Fibroblast of lung (primary cell): ENCODE data around the gene COTL1.

ENCODE experiments used
- CTCF ChIP-seq, 2 donors: IDR thresholded peaks in 1 of 2; conservative IDR thresholded peaks in 1 of 2; 1 replicate in 1 of 2; 2 replicates in 1 of 2; pipeline ENCODE4 v1.5.1; 2011 to 2012; ENCODE audit warnings: low read length in 2 of 2, control low read depth in 1 of 2, inconsistent platforms in 1 of 2, low read depth in 1 of 2, mild to moderate bottlenecking in 1 of 2
- EZH2 ChIP-seq: IDR thresholded peaks from 2 replicates; pipeline ENCODE4 v1.5.1; 2012; ENCODE audit warnings: low read length, control low read depth, mild to moderate bottlenecking; ENCODE audit errors: missing control alignments

- TF ChIP-seq CTCF (conservative IDR thresholded peaks at IDR 0.05 in 1 of 2, IDR thresholded peaks at IDR 0.05 in 1 of 2; ENCODE audit: low read depth in 1 of 2, low read length in 2 of 2) (no peak), EZH2 (no peak)
These were observed 23.2 kb downstream of the COTL1 start for GRCh38 chr16:84594725-84595038.
